SK-N-SH (cell line): ENCODE data around the gene SLC23A3. TPM values are rescaled to one million over a fixed set of nuclear protein-coding genes. Genes with fewer than 3 reads are reported as not detected.

ENCODE experiments used
- CTCF ChIA-PET: fragments of 300-600, 350-600 bp; formaldehyde crosslinking; extraction: SDS; loops from one replicate; lab custom pipeline; 2021; lab: Yijun Ruan, JAX
- POLR2A ChIA-PET: fragments of 350-600 bp; sonication (Branson Sonifier 250); formaldehyde crosslinking; extraction: SDS; loops from one replicate; lab custom pipeline; 2020; ENCODE audit warnings: antibody characterized with exemption, inconsistent platforms; lab: Yijun Ruan, JAX
- DNase-seq: peaks from one replicate; pipeline ENCODE4 v3.0.0; 2012
- H2AFZ ChIP-seq: fragments of 200-600 bp; sonication (generic); 2 replicates; pipeline ENCODE4 v1.8.1; 2016; ENCODE audit warnings: antibody characterized with exemption, mild to moderate bottlenecking, low read depth
- H3F3A ChIP-seq: fragments of 200-600 bp; sonication (generic); replicated peaks from 2 replicates; pipeline ENCODE3; 2016; ENCODE audit warnings: antibody characterized with exemption, mild to moderate bottlenecking; ENCODE audit not compliant: insufficient read depth
- H3K27ac ChIP-seq, 2 experiments: fragments of 200-500 bp in 1 of 2; fragments of 200-600 bp in 1 of 2; sonication (Bioruptor generic) in 1 of 2; sonication (generic), shearing (Covaris generic) in 1 of 2; 2 replicates each; pipeline versions ENCODE4 v1.5.1 to v1.6.1; 2014 to 2016; ENCODE audit warnings: low read depth in 2 of 2, inconsistent platforms in 1 of 2, low read length in 1 of 2, mild to moderate bottlenecking in 1 of 2, mixed read lengths in 1 of 2
- H3K27me3 ChIP-seq: fragments of 200-600 bp; sonication (generic), shearing (Covaris generic); 2 replicates; pipeline ENCODE4 v1.6.1; 2016; ENCODE audit warnings: mixed run types; ENCODE audit not compliant: insufficient read depth
- H3K36me3 ChIP-seq, 2 experiments: fragments of 200-500 bp in 1 of 2; fragments of 200-600 bp in 1 of 2; sonication (Bioruptor generic) in 1 of 2; sonication (generic) in 1 of 2; replicated peaks in 1 of 2; 2 replicates each; pipeline versions ENCODE3 to v1.5.1; 2014 to 2016; ENCODE audit warnings: low read length in 1 of 2, mild to moderate bottlenecking in 1 of 2; ENCODE audit not compliant: insufficient read depth in 2 of 2, control insufficient read depth in 1 of 2
- H3K4me1 ChIP-seq, 2 experiments: fragments of 200-500 bp in 1 of 2; fragments of 200-600 bp in 1 of 2; sonication (Bioruptor generic) in 1 of 2; sonication (generic), shearing (Covaris generic) in 1 of 2; 2 replicates each; pipeline versions ENCODE4 v1.5.1 to v1.6.1; 2014 to 2016; ENCODE audit warnings: low read depth in 1 of 2, low read length in 1 of 2, mixed run types in 1 of 2; ENCODE audit not compliant: insufficient read depth in 2 of 2, control insufficient read depth in 1 of 2
- H3K4me2 ChIP-seq: fragments of 200-600 bp; sonication (generic), shearing (Covaris generic); 2 replicates; pipeline ENCODE4 v1.6.1; 2017; ENCODE audit warnings: mixed run types
- H3K4me3 ChIP-seq, 2 experiments: fragments of 200-500 bp in 1 of 2; fragments of 200-600 bp in 1 of 2; sonication (Bioruptor generic) in 1 of 2; sonication (generic), shearing (Covaris generic) in 1 of 2; 2 replicates each; pipeline versions ENCODE4 v1.5.1 to v1.8.1; 2014 to 2016; ENCODE audit warnings: low read depth in 2 of 2, inconsistent platforms in 1 of 2, low read length in 1 of 2, mild to moderate bottlenecking in 1 of 2, mixed read lengths in 1 of 2, moderate library complexity in 1 of 2
- H3K79me2 ChIP-seq: fragments of 200-600 bp; sonication (generic); 2 replicates; pipeline ENCODE4 v1.8.1; 2017; ENCODE audit warnings: mild to moderate bottlenecking; ENCODE audit not compliant: insufficient read depth
- H3K9ac ChIP-seq: fragments of 200-600 bp; sonication (generic); 2 replicates; pipeline ENCODE4 v1.6.1; 2017; ENCODE audit warnings: mixed run types
- H3K9me2 ChIP-seq: fragments of 200-600 bp; sonication (generic); 2 replicates; pipeline ENCODE4 v1.6.1; 2017; ENCODE audit warnings: mixed run types
- H3K9me3 ChIP-seq: fragments of 200-600 bp; sonication (generic); 2 replicates; pipeline ENCODE4 v1.6.1; 2017; ENCODE audit warnings: mixed run types, mild to moderate bottlenecking, moderate library complexity
- H4K20me1 ChIP-seq: fragments of 200-600 bp; sonication (generic); 2 replicates; pipeline ENCODE4 v1.6.1; 2017; ENCODE audit warnings: mild to moderate bottlenecking, mixed run types; ENCODE audit not compliant: insufficient read depth
- CHD2 ChIP-seq: fragments of 150-350 bp; IDR thresholded peaks from 2 replicates; pipeline ENCODE4 v1.6.1; 2018; ENCODE audit warnings: low read length; ENCODE audit not compliant: partially characterized antibody
- CTCF ChIP-seq: fragments of 200-600 bp; sonication (generic); IDR thresholded peaks from 2 replicates; pipeline ENCODE4 v1.6.1; 2017; ENCODE audit warnings: antibody characterized with exemption, mild to moderate bottlenecking, moderate library complexity
- ELF1 ChIP-seq: IDR thresholded peaks from 2 replicates; pipeline ENCODE4 v1.4.0; 2012
- EP300 ChIP-seq, 2 experiments: IDR thresholded peaks; 2 replicates each; pipeline versions ENCODE4 v1.4.0 to v1.6.1; 2012; ENCODE audit warnings: borderline replicate concordance in 1 of 2, low read depth in 1 of 2, low read length in 1 of 2
- EZH2phosphoT487 ChIP-seq: fragments of 200-600 bp; sonication (generic); IDR thresholded peaks from 2 replicates; pipeline ENCODE4 v1.6.1; 2017; ENCODE audit warnings: low read depth, mixed run types, mild to moderate bottlenecking, antibody characterized with exemption, moderate library complexity, borderline replicate concordance
- FOSL2 ChIP-seq: IDR thresholded peaks from 2 replicates; pipeline ENCODE4 v1.4.0; 2012; ENCODE audit warnings: low read depth, mild to moderate bottlenecking, moderate library complexity, borderline replicate concordance
- FOXJ3 ChIP-seq: sonication (generic); formaldehyde crosslinking; IDR thresholded peaks from 2 replicates; pipeline ENCODE4 v1.5.1; 2020; ENCODE audit warnings: mild to moderate bottlenecking, missing genetic modification reagents
- FOXM1 ChIP-seq: IDR thresholded peaks from 2 replicates; pipeline ENCODE4 v1.4.0; 2012; ENCODE audit warnings: low read depth, mild to moderate bottlenecking
- MEF2A ChIP-seq: IDR thresholded peaks from 2 replicates; pipeline ENCODE4 v1.4.0; 2012; ENCODE audit warnings: low read depth, borderline replicate concordance
- PBX3 ChIP-seq: IDR thresholded peaks from 2 replicates; pipeline ENCODE4; 2012
- POLR2AphosphoS5 ChIP-seq: IDR thresholded peaks from 2 replicates; pipeline ENCODE4 v1.6.1; 2012; ENCODE audit warnings: low read depth, low read length
- RAD21 ChIP-seq: IDR thresholded peaks from 2 replicates; pipeline ENCODE4 v1.6.1; 2012; ENCODE audit warnings: mild to moderate bottlenecking, low read length
- RCOR1 ChIP-seq: fragments of 150-350 bp; IDR thresholded peaks from 2 replicates; pipeline ENCODE4 v1.6.1; 2017; ENCODE audit warnings: antibody characterized with exemption, low read length
- SIN3A ChIP-seq: IDR thresholded peaks from 2 replicates; pipeline ENCODE4 v1.6.1; 2012; ENCODE audit warnings: low read depth, mild to moderate bottlenecking, low read length, moderate library complexity, borderline replicate concordance
- SMC3 ChIP-seq: IDR thresholded peaks from 2 replicates; pipeline ENCODE4 v1.6.1; 2012; ENCODE audit warnings: low read depth, low read length, improper control_type of control experiment
- TAF1 ChIP-seq: IDR thresholded peaks from 2 replicates; pipeline ENCODE4 v1.6.1; 2012; ENCODE audit warnings: low read depth, mild to moderate bottlenecking, low read length, moderate library complexity, borderline replicate concordance
- TCF12 ChIP-seq: IDR thresholded peaks from 2 replicates; pipeline ENCODE4 v1.4.0; 2012
- USF1 ChIP-seq: IDR thresholded peaks from 2 replicates; pipeline ENCODE4 v1.4.0; 2012; ENCODE audit warnings: low read depth, borderline replicate concordance
- USF2 ChIP-seq: fragments of 150-350 bp; IDR thresholded peaks from 2 replicates; pipeline ENCODE4 v1.6.1; 2017; ENCODE audit warnings: antibody characterized with exemption, low read length, low read depth, borderline replicate concordance
- ZBTB33 ChIP-seq: IDR thresholded peaks from 2 replicates; pipeline ENCODE4 v1.4.0; 2012; ENCODE audit warnings: low read depth, borderline replicate concordance
- WGBS: methylation state at CpG from one replicate; pipeline ENCODE4 v1.1.6; 2017; ENCODE audit warnings: low lambda C conversion rate; 5-methylcytosine and 5-hydroxymethylcytosine counted together
- polyA plus RNA-seq, 3 experiments: library from polyadenylated mRNA; depleted of rRNA; stranded (reverse); fragments of >200 nt; gene quantifications; 2 replicates each; pipeline ENCODE4 v1.2.3, GENCODE V29; 2012

Gene SLC23A3
- polyA plus RNA-seq, 1 of the 3 experiments (the other 2 are of a cell fraction): 2.1 TPM

GRCh38 chr2:219213026-219213415, 43.2 kb upstream of the SLC23A3 start:
- Histone ChIP-seq H3K79me2 (no peaks in the 10 kb centered on the region), H3K4me3 (no peak overlapping the region), H3F3A (peaks cover 13% of the 10 kb centered on the region), H3K9me3 (no peaks in the 10 kb centered on the region), H4K20me1 (no peaks in the 10 kb centered on the region), H3K27ac (no peak overlapping the region), H3K36me3 (peaks cover 22 to 62% of the 10 kb centered on the region in 2 experiments), H3K9me2 (no peaks in the 10 kb centered on the region), H3K9ac (no peak overlapping the region), H2AFZ (no peak overlapping the region), H3K27me3 (no peaks in the 10 kb centered on the region), H3K4me1 (peaks cover 5 to 21% of the 10 kb centered on the region in 2 experiments; a peak in 3 of 4 replicates), H3K4me2 (no peak overlapping the region)
- 95% methylated on average over 8 of the region's 8 CpGs for WGBS
- ChIA-PET CTCF (interaction anchor here (0.5 to 3.4 kb wide), 5 partner anchors 12 to 179 kb away, joined by 3 to 22 read pairs (median 3); partner anchors contain the start of gene NHEJ1), POLR2A (interaction anchor here (0.8 kb wide), 1 partner anchor 12 kb away, joined by 3 read pairs; no protein-coding TSS in a partner anchor)
- TF ChIP-seq CTCF (no peak), SMC3 (no peak)
- DNase-seq: no peak

GRCh38 chr2:219210886-219211362, 41.1 kb upstream of the SLC23A3 start:
- POLR2A ChIA-PET: no interaction called here

More at GRCh38 chr2:219210886-219211362, 41.1 kb upstream of the SLC23A3 start:
- no peak for DNase-seq
- Histone ChIP-seq H3F3A (peaks cover 10% of the 10 kb centered on the region), H2AFZ (no peak overlapping the region), H3K9me3 (no peaks in the 10 kb centered on the region), H3K27me3 (no peaks in the 10 kb centered on the region), H4K20me1 (no peaks in the 10 kb centered on the region), H3K79me2 (no peaks in the 10 kb centered on the region), H3K4me1 (peaks cover 13 to 20% of the 10 kb centered on the region in 2 experiments; a peak in 3 of 4 replicates), H3K4me3 (no peak overlapping the region), H3K9me2 (no peaks in the 10 kb centered on the region), H3K9ac (no peak overlapping the region), H3K4me2 (no peak overlapping the region), H3K36me3 (peaks cover 20 to 54% of the 10 kb centered on the region in 2 experiments), H3K27ac (no peak overlapping the region)
- TF ChIP-seq RCOR1 (no peak), SIN3A (no peak), TCF12 (no peak), FOXJ3 (CRISPR knock-in tag) (no peak), FOSL2 (no peak), EP300 (IDR thresholded peaks at IDR 0.05; ENCODE audit: borderline replicate concordance in 1 of 2, low read depth in 1 of 2, low read length in 1 of 2) (no peak), TAF1 (no peak), USF1 (no peak), USF2 (no peak), SMC3 (no peak), POLR2AphosphoS5 (no peak), FOXM1 (no peak), MEF2A (no peak), EZH2phosphoT487 (no peak), CHD2 (no peak), PBX3 (no peak), ELF1 (no peak), RAD21 (no peak), ZBTB33 (no peak)
- 96% methylated on average over 9 of the region's 9 CpGs for WGBS
- CTCF ChIA-PET: interaction anchor here (0.6 to 3.4 kb wide), 7 partner anchors 30 to 363 kb away, joined by 3 to 22 read pairs (median 4); partner anchors contain the start of gene CNPPD1
